ENCODE data around the gene CD7.

DNA sequence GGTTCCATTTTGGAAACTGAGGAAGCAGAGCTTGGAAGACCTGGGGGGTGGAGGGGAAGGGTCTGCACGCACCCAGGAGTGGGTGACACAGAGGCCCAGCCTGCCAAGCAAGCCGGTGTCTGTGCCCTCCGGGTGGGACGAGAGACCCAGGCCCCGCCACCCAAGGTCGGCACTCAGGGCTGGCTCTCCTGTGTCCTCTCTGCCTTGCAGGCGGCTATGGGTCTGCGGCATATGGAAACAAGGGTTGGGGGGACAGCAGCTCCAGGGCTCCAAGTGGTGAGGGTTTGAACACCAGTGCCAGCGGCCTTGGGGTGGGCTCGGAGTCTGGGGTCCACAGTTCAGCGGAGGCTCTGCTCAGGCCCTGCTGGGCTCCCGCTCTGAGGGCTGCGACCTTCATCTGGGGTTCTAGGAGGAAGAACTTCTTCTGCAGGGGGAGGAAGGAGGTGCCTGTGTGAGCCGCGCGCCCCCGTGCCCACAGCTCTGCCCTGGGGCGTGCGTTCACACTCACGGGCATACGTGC lies 4.6 kb upstream of the CD7 start:
- TF ChIP-seq, protein P1, sequence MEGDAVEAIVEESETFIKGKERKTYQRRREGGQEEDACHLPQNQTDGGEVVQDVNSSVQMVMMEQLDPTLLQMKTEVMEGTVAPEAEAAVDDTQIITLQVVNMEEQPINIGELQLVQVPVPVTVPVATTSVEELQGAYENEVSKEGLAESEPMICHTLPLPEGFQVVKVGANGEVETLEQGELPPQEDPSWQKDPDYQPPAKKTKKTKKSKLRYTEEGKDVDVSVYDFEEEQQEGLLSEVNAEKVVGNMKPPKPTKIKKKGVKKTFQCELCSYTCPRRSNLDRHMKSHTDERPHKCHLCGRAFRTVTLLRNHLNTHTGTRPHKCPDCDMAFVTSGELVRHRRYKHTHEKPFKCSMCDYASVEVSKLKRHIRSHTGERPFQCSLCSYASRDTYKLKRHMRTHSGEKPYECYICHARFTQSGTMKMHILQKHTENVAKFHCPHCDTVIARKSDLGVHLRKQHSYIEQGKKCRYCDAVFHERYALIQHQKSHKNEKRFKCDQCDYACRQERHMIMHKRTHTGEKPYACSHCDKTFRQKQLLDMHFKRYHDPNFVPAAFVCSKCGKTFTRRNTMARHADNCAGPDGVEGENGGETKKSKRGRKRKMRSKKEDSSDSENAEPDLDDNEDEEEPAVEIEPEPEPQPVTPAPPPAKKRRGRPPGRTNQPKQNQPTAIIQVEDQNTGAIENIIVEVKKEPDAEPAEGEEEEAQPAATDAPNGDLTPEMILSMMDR (IDR thresholded peaks at IDR 0.05) = no peak
- TF ChIP-seq EZH2 (IDR thresholded peaks at IDR 0.05; ENCODE audit: borderline replicate concordance, insufficient read depth, low read depth, low read length, poor library complexity, severe bottlenecking) = no peak
